Ovary (tissue), 3 donors: ENCODE results near the gene PLCB2.

Experiments used
- CTCF ChIP-seq, 3 donors: fragments of 450-650 bp in 2 of 3; fragments of 200-600 bp in 1 of 3; IDR thresholded peaks; one replicate each; pipeline versions ENCODE4 v1.5.1 to v1.8.0; 2016 to 2022; ENCODE audit warnings: antibody characterized with exemption in 3 of 3, mild to moderate bottlenecking in 1 of 3
- EP300 ChIP-seq: sonication (generic); formaldehyde crosslinking; IDR thresholded peaks from one replicate; pipeline ENCODE4 v1.6.1; 2017; ENCODE audit warnings: antibody characterized with exemption
- POLR2A ChIP-seq: fragments of 450-650 bp; IDR thresholded peaks from one replicate; pipeline ENCODE4 v1.6.1; 2017; ENCODE audit warnings: antibody characterized with exemption, mild to moderate bottlenecking, moderate library complexity
- donor health status: DM: no; HTN: no; CAD: no.

DNA sequence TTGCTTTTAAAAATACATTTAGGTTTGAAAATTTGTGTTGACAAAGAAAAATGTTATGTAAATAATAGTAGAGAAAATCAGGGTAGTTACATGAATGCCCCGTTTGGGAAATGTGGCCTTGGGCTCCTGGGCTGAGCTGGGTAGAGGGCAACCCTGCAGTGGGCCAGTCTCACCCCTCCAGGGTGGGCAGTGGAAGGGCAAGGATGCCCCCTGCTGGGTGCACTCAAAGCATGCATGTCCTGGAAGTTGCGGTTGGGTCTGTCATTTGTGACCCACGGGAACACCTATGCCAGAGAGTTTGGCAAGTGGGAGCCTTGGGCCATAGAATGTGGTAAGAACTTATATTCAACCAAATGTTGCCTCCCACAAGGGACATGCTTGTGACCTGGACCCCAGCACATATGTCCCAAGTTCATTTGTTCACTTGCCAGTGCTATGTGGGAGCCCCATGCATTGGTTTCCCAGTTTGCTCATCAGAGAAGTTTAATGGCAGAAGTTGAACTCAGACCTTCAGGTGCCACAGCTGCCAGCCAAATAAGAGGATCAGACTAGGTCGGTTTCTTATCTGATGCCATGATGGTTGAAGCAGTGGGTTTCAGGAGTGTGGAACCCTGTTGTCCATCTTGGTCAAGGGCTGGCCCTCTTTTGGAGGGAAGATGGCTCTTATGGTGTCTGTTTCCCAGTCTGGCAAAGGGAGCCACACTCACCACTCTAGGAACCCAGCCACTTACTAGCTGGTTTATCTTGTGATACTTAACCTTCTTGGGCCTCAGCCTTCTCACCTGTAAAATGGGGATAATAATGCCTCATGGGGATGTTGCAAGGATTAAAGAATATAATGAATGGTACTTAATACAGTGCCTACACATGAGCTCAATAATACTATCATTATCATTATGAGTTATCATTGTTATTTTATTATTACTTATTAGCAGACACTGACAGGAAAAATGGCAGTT is 2.5 kb upstream of the PLCB2 start:
- peak in 1 of 3 donors; percentile 13 for TF ChIP-seq CTCF (IDR thresholded peaks at IDR 0.05)
- no peak for TF ChIP-seq POLR2A
- no peak for TF ChIP-seq EP300
